HepG2 (cell line): ENCODE data around the gene P4HA1. TPM values are rescaled to one million over a fixed set of nuclear protein-coding genes. Genes with fewer than 3 reads are reported as not detected.
A peak's percentile ranks its signal among the peaks of the same experiment; 100 is the strongest.

ENCODE experiments used
- ATF7-NPFF ChIP-seq: sonication (generic); formaldehyde crosslinking; IDR thresholded peaks from 2 replicates; pipeline ENCODE4 v1.8.1; 2023; ENCODE audit warnings: mild to moderate bottlenecking, low read depth, missing genetic modification reagents, moderate library complexity
- FOSL1 ChIP-seq: sonication (generic); formaldehyde crosslinking; IDR thresholded peaks from 2 replicates; pipeline ENCODE4 v1.9.0; 2021; ENCODE audit warnings: missing genetic modification reagents, borderline replicate concordance
- KAT2B ChIP-seq: fragments of 150-350 bp; IDR thresholded peaks from 2 replicates; pipeline ENCODE4 v1.6.1; 2014; ENCODE audit warnings: low read depth, low read length, borderline replicate concordance
- MAF1 ChIP-seq: sonication (generic); formaldehyde crosslinking; IDR thresholded peaks from 2 replicates; pipeline ENCODE4 v1.5.0; 2020; ENCODE audit warnings: missing genetic modification reagents, borderline replicate concordance
- NR2F6 ChIP-seq, 2 experiments: IDR thresholded peaks; 2 replicates each; pipeline ENCODE4 v1.6.1; 2016; ENCODE audit warnings: antibody characterized with exemption in 1 of 2, mild to moderate bottlenecking in 1 of 2
- PITX1 ChIP-seq: sonication (generic); formaldehyde crosslinking; IDR thresholded peaks from 2 replicates; pipeline ENCODE4 v1.5.1; 2020; ENCODE audit warnings: mild to moderate bottlenecking, missing genetic modification reagents
- RFXANK ChIP-seq: IDR thresholded peaks from 2 replicates; pipeline ENCODE4 v1.6.1; 2016
- SKI ChIP-seq: fragments of 450-650 bp; IDR thresholded peaks from one replicate; pipeline ENCODE4 v1.6.1; 2018; ENCODE audit warnings: mild to moderate bottlenecking; ENCODE audit not compliant: partially characterized antibody
- SP2 ChIP-seq: sonication (generic); formaldehyde crosslinking; IDR thresholded peaks from 2 replicates; pipeline ENCODE4 v1.5.1; 2020; ENCODE audit warnings: mild to moderate bottlenecking, missing genetic modification reagents
- ZFP36 ChIP-seq: fragments of 150-350 bp; IDR thresholded peaks from 2 replicates; pipeline ENCODE4 v1.6.1; 2018; ENCODE audit warnings: borderline replicate concordance, low read length, low read depth; ENCODE audit not compliant: partially characterized antibody
- ZNF552 ChIP-seq: sonication (generic); formaldehyde crosslinking; IDR thresholded peaks from 2 replicates; pipeline ENCODE4 v1.9.0; 2022; ENCODE audit warnings: missing genetic modification reagents, mild to moderate bottlenecking, borderline replicate concordance
- ZNF615 ChIP-seq: sonication (generic); formaldehyde crosslinking; IDR thresholded peaks from 2 replicates; pipeline ENCODE4 v1.5.0; 2020; ENCODE audit warnings: mild to moderate bottlenecking, missing genetic modification reagents, borderline replicate concordance
- ZNF7 ChIP-seq: IDR thresholded peaks from 2 replicates; pipeline ENCODE4 v1.6.1; 2016; ENCODE audit warnings: missing biosample characterization, missing genetic modification reagents
- polyA plus RNA-seq, 8 experiments: library from polyadenylated mRNA; depleted of rRNA in 3 of 8; stranded (reverse) in 7 of 8; unstranded in 1 of 8; fragments of >200 nt; fragmentation: Illumina TruSeq in 4 of 8; extraction: Trizol in 4 of 8; gene quantifications; 2 replicates each; pipeline versions ENCODE4 v1.2.1 to v1.2.3, GENCODE V29; 2011 to 2016; ENCODE audit warnings: low read depth in 4 of 8, missing spikeins in 1 of 8, mixed read lengths in 1 of 8; ENCODE audit not compliant: insufficient read depth in 1 of 8
- total RNA-seq, 5 experiments: library from RNA; depleted of rRNA; stranded (reverse); fragments of >200 nt; fragmentation: Illumina TruSeq; extraction: Trizol; gene quantifications; 2 replicates each; pipeline ENCODE4 v1.2.3, GENCODE V29; 2016; ENCODE audit warnings: low read depth in 1 of 5
- TF ChIP-seq, protein P1 (sequence below): sonication (generic); formaldehyde crosslinking; IDR thresholded peaks from 2 replicates; pipeline ENCODE4 v1.4.0; 2020; ENCODE audit warnings: mild to moderate bottlenecking, missing genetic modification reagents
- TF ChIP-seq, protein P2 (sequence below): sonication (generic); formaldehyde crosslinking; IDR thresholded peaks from 2 replicates; pipeline ENCODE4 v1.5.1; 2020; ENCODE audit warnings: missing genetic modification reagents, mild to moderate bottlenecking, borderline replicate concordance
- TF ChIP-seq, protein P3 (sequence below): sonication (generic); formaldehyde crosslinking; IDR thresholded peaks from 2 replicates; pipeline ENCODE4 v1.9.0; 2021; ENCODE audit warnings: missing genetic modification reagents, borderline replicate concordance
- TF ChIP-seq, protein P4 (sequence below): sonication (generic); formaldehyde crosslinking; IDR thresholded peaks from 2 replicates; pipeline ENCODE4 v1.4.0; 2020; ENCODE audit warnings: missing genetic modification reagents, borderline replicate concordance
- TF ChIP-seq, protein P5 (sequence below): IDR thresholded peaks from 2 replicates; pipeline ENCODE4 v1.6.1; 2016

The P4HA1 gene
- total and polyA plus RNA-seq, 2 of the 13 experiments (the other 11 are each of a cell fraction or from before 2014, with no cell fraction given) = 63.1 to 196 TPM

DNA sequence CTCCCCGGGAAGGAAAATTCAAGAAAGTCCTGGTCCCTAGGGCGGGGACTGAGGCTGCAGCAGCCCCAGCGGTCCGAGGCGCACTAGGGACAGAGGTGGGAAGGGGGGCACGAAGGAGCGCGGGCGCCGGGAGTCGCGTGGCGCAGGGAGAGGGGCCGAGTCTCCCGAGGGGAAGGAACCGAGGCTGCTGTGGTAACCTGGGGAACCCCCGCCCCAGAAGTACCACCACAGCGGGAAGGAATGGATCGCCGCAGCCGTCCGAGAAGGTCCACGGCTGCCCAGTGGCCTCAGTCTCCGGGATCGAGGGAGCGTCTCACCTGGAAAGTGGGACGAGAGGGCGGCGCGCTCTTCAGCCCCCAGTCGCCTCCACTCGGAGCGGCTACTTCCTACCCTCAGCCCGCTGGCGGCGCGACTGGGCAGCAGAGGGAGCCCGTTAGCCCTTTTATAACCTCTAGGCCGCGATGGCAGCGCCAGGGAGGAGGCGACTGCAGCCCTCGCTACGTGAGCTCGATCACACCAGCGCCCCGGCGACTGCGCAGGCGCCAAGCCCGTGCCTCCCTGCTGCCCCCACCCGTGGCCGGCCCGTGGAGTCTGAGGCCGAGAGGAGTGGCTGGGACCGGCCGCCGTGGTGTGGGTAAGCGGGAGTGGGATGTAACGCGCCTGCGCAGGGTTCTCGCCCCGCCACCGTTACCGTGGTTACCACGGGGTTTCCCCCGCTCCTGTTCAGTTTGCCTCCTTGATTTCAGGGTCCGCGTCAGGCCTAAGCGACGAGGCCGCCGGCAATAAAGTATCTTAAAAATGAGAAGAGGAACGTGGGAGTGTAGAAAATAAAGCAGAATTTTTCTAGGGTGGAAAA lies at the start of gene P4HA1 (continued):
- TF ChIP-seq, protein P1, sequence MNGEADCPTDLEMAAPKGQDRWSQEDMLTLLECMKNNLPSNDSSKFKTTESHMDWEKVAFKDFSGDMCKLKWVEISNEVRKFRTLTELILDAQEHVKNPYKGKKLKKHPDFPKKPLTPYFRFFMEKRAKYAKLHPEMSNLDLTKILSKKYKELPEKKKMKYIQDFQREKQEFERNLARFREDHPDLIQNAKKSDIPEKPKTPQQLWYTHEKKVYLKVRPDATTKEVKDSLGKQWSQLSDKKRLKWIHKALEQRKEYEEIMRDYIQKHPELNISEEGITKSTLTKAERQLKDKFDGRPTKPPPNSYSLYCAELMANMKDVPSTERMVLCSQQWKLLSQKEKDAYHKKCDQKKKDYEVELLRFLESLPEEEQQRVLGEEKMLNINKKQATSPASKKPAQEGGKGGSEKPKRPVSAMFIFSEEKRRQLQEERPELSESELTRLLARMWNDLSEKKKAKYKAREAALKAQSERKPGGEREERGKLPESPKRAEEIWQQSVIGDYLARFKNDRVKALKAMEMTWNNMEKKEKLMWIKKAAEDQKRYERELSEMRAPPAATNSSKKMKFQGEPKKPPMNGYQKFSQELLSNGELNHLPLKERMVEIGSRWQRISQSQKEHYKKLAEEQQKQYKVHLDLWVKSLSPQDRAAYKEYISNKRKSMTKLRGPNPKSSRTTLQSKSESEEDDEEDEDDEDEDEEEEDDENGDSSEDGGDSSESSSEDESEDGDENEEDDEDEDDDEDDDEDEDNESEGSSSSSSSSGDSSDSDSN (CRISPR knock-in tag) = peak; percentile 94
- TF ChIP-seq, protein P2, sequence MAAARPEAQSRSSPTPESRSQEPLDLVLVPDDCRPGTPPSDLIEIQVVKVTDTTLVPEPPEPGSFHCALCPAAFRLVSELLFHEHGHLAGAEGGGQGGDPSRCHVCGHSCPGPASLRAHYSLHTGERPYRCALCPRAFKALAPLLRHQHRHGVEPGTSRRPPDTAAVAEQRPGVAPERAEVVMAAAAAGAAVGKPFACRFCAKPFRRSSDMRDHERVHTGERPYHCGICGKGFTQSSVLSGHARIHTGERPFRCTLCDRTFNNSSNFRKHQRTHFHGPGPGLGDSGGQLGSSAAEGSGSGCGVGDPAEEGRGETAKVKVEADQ (CRISPR knock-in tag) = peak; percentile 58; the same call in 1 of the 2 replicates
- peak; percentile 91 for TF ChIP-seq ATF7-NPFF (CRISPR knock-in tag)
- TF ChIP-seq SKI = peak; percentile 63
- TF ChIP-seq, protein P3, sequence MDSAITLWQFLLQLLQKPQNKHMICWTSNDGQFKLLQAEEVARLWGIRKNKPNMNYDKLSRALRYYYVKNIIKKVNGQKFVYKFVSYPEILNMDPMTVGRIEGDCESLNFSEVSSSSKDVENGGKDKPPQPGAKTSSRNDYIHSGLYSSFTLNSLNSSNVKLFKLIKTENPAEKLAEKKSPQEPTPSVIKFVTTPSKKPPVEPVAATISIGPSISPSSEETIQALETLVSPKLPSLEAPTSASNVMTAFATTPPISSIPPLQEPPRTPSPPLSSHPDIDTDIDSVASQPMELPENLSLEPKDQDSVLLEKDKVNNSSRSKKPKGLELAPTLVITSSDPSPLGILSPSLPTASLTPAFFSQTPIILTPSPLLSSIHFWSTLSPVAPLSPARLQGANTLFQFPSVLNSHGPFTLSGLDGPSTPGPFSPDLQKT = no peak
- TF ChIP-seq ZNF7 (CRISPR knock-in tag) = no peak
- TF ChIP-seq, protein P4, sequence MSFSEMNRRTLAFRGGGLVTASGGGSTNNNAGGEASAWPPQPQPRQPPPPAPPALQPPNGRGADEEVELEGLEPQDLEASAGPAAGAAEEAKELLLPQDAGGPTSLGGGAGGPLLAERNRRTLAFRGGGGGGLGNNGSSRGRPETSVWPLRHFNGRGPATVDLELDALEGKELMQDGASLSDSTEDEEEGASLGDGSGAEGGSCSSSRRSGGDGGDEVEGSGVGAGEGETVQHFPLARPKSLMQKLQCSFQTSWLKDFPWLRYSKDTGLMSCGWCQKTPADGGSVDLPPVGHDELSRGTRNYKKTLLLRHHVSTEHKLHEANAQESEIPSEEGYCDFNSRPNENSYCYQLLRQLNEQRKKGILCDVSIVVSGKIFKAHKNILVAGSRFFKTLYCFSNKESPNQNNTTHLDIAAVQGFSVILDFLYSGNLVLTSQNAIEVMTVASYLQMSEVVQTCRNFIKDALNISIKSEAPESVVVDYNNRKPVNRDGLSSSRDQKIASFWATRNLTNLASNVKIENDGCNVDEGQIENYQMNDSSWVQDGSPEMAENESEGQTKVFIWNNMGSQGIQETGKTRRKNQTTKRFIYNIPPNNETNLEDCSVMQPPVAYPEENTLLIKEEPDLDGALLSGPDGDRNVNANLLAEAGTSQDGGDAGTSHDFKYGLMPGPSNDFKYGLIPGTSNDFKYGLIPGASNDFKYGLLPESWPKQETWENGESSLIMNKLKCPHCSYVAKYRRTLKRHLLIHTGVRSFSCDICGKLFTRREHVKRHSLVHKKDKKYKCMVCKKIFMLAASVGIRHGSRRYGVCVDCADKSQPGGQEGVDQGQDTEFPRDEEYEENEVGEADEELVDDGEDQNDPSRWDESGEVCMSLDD = 0 out of 2 replicates have a peak, but pooled peaks have one; percentile 46
- TF ChIP-seq PITX1 = peak; percentile 85; the same call in 1 of the 2 replicates
- TF ChIP-seq NR2F6 (IDR thresholded peaks at IDR 0.05) = no peak; the same call in 1 of the 2 replicates
- TF ChIP-seq NR2F6 (CRISPR knock-in tag; IDR thresholded peaks at IDR 0.05) = peak; percentile 6; the same call in 1 of the 2 replicates
- peak; percentile 47; the same call in 1 of the 2 replicates for TF ChIP-seq ZNF615
- TF ChIP-seq MAF1 (CRISPR knock-in tag) = peak; percentile 89; the same call in 1 of the 2 replicates
- peak; percentile 75; the same call in 1 of the 2 replicates for TF ChIP-seq RFXANK (CRISPR knock-in tag)
- no peak for TF ChIP-seq ZFP36
- TF ChIP-seq SP2 (CRISPR knock-in tag) = no peak
- no peak for TF ChIP-seq KAT2B
- TF ChIP-seq, protein P5, sequence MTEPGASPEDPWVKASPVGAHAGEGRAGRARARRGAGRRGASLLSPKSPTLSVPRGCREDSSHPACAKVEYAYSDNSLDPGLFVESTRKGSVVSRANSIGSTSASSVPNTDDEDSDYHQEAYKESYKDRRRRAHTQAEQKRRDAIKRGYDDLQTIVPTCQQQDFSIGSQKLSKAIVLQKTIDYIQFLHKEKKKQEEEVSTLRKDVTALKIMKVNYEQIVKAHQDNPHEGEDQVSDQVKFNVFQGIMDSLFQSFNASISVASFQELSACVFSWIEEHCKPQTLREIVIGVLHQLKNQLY = peak; percentile 87
- no peak for TF ChIP-seq FOSL1
- peak; percentile 77 for TF ChIP-seq ZNF552
